GM23338 (cell line): ENCODE measurements around the gene DDX59. TPM values are rescaled to one million over a fixed set of nuclear protein-coding genes. Genes with fewer than 3 reads are reported as not detected.

Experiments used
- ATAC-seq: fragments of 200-7000 bp; cut with Tn5 transposase; 3 replicates; pipeline ENCODE4 v1.9.1; 2020
- DNase-seq: peaks from one replicate; pipeline ENCODE4 v3.0.0-alpha.2; 2015; ENCODE audit warnings: low spot score
- H2AFZ ChIP-seq: fragments of 200-600 bp; sonication (generic); 2 replicates; pipeline ENCODE4 v1.8.0; 2016; ENCODE audit warnings: antibody characterized with exemption, mild to moderate bottlenecking, moderate library complexity
- H3F3A ChIP-seq: fragments of 200-600 bp; sonication (generic); replicated peaks from 2 replicates; pipeline ENCODE4 v1.8.0; 2017; ENCODE audit warnings: antibody characterized with exemption, mixed run types, low read depth
- H3K27ac ChIP-seq: fragments of 200-600 bp; sonication (generic); 2 replicates; pipeline ENCODE4 v1.6.1; 2016; ENCODE audit warnings: low read depth
- H3K27me3 ChIP-seq: fragments of 200-600 bp; sonication (generic); 2 replicates; pipeline ENCODE4 v1.8.0; 2016; ENCODE audit warnings: mild to moderate bottlenecking, mixed run types, moderate library complexity; ENCODE audit not compliant: insufficient read depth
- H3K36me3 ChIP-seq: fragments of 200-600 bp; sonication (generic); 2 replicates; pipeline ENCODE4 v1.8.0; 2016; ENCODE audit warnings: mild to moderate bottlenecking; ENCODE audit not compliant: insufficient read depth
- H3K4me1 ChIP-seq: fragments of 200-600 bp; sonication (generic); 2 replicates; pipeline ENCODE4 v1.8.0; 2016; ENCODE audit warnings: mild to moderate bottlenecking, moderate library complexity; ENCODE audit not compliant: insufficient read depth
- H3K4me2 ChIP-seq: fragments of 200-600 bp; sonication (generic); 2 replicates; pipeline ENCODE4 v1.7.1; 2017; ENCODE audit warnings: mixed run types
- H3K4me3 ChIP-seq: fragments of 200-600 bp; sonication (generic); 2 replicates; pipeline ENCODE4 v1.6.1; 2016; ENCODE audit warnings: mixed run types
- H3K79me2 ChIP-seq: fragments of 200-600 bp; sonication (generic); replicated peaks from 2 replicates; pipeline ENCODE4 v1.8.0; 2017; ENCODE audit warnings: mild to moderate bottlenecking; ENCODE audit not compliant: insufficient read depth
- H3K9me2 ChIP-seq: fragments of 200-600 bp; sonication (generic); 2 replicates; pipeline ENCODE4 v1.8.0; 2017; ENCODE audit not compliant: insufficient read depth
- H4K20me1 ChIP-seq: fragments of 200-600 bp; sonication (generic); replicated peaks from 2 replicates; pipeline ENCODE4 v1.8.0; 2017; ENCODE audit warnings: mild to moderate bottlenecking; ENCODE audit not compliant: insufficient read depth
- H3K27ac Mint-ChIP-seq: 2 replicates; pipeline ENCODE4 v1.8.0; 2020; ENCODE audit warnings: inconsistent platforms, mild to moderate bottlenecking, moderate library complexity, mixed read lengths
- H3K27me3 Mint-ChIP-seq: 3 replicates; pipeline ENCODE4 v1.8.0; 2022; ENCODE audit warnings: low read depth, mild to moderate bottlenecking, moderate library complexity, mixed read lengths, inconsistent platforms; ENCODE audit not compliant: insufficient read depth, poor library complexity
- H3K36me3 Mint-ChIP-seq: 3 replicates; pipeline ENCODE4 v1.8.0; 2021; ENCODE audit warnings: low read depth, mild to moderate bottlenecking, inconsistent platforms, moderate library complexity, mixed read lengths
- H3K4me1 Mint-ChIP-seq: 3 replicates; pipeline ENCODE4 v1.8.0; 2020; ENCODE audit warnings: mild to moderate bottlenecking, inconsistent platforms, mixed read lengths
- H3K4me3 Mint-ChIP-seq: 3 replicates; pipeline ENCODE4 v1.8.0; 2021; ENCODE audit warnings: moderate library complexity, mild to moderate bottlenecking, inconsistent platforms, mixed read lengths
- H3K9me3 Mint-ChIP-seq: 3 replicates; pipeline ENCODE4 v1.8.0; 2020; ENCODE audit warnings: moderate library complexity, mild to moderate bottlenecking, inconsistent platforms, mixed read lengths
- EZH2phosphoT487 ChIP-seq: fragments of 200-600 bp; sonication (generic); IDR thresholded peaks from one replicate; pipeline ENCODE4 v1.8.1; 2018; ENCODE audit warnings: antibody characterized with exemption; ENCODE audit not compliant: unreplicated experiment
- REST ChIP-seq: IDR thresholded peaks from one replicate; pipeline ENCODE4 v1.6.1; 2018; ENCODE audit warnings: antibody characterized with exemption; ENCODE audit not compliant: unreplicated experiment
- ZNF462 ChIP-seq: fragments of 250-450 bp; sonication (Bioruptor Pico); IDR thresholded peaks from 2 replicates; pipeline ENCODE4 v1.5.0; 2020; ENCODE audit warnings: mild to moderate bottlenecking, moderate library complexity
- polyA plus RNA-seq: library from polyadenylated mRNA; unstranded; fragments of >200 nt; fragmentation: Nextera tagmentation; extraction: Ambion mirVana; gene quantifications from 2 replicates; pipeline ENCODE4 v1.2.1, GENCODE V29; 2016
- total RNA-seq: library from RNA; depleted of rRNA; stranded (reverse); fragments of >200 nt; shearing (Covaris generic); gene quantifications from 2 replicates; pipeline ENCODE4 v1.2.3, GENCODE V29; 2014

DDX59 gene
- total and polyA plus RNA-seq, 2 experiments from 2014 or later: 14.7 to 15.7 TPM

- TF ChIP-seq ZNF462 (CRISPR knock-in tag): no peak
These were observed 25.0 kb upstream of the DDX59 start (continued) for GRCh38 chr1:200694738-200695137.

GRCh38 chr1:200693327-200693726 lies 23.6 kb upstream of the DDX59 start:
- no peaks in the 10 kb centered on the region for H3F3A ChIP-seq
- H3K4me3 ChIP-seq: no peak overlapping the region
- no peak overlapping the region for H3K27ac ChIP-seq
- H3K36me3 ChIP-seq: no peaks in the 10 kb centered on the region
- no peak overlapping the region for H3K4me2 ChIP-seq
- Mint-ChIP-seq H3K36me3 (no peaks in the 10 kb centered on the region), H3K9me3 (no peaks in the 10 kb centered on the region), H3K4me1 (no peaks in the 10 kb centered on the region; the same call in 2 of the 3 replicates), H3K4me3 (no peak overlapping the region), H3K27ac (no peak overlapping the region), H3K27me3 (no peaks in the 10 kb centered on the region)
- peak overlapping the region; percentile 89; the same call in 1 of the 2 replicates for H2AFZ ChIP-seq
- ATAC-seq: no peak
- H3K27me3 ChIP-seq: no peaks in the 10 kb centered on the region
- H3K9me2 ChIP-seq: no peaks in the 10 kb centered on the region
- DNase-seq: no peak
- H4K20me1 ChIP-seq: no peaks in the 10 kb centered on the region
- no peaks in the 10 kb centered on the region for H3K79me2 ChIP-seq
- H3K4me1 ChIP-seq: no peaks in the 10 kb centered on the region
- TF ChIP-seq EZH2phosphoT487 (no peak), REST (no peak), ZNF462 (CRISPR knock-in tag) (no peak)
